DMS153 treated with DMSO at 0.1 percent for 48 hours (cell line): ENCODE data around the gene DEPP1.

Experiments used
- DNase-seq: peaks from one replicate; lab custom pipeline; 2025; ENCODE audit not compliant: unreplicated experiment; lab: John Stamatoyannopoulos, UW

The DEPP1 gene

GRCh38 chr10:44980309-44981171 is 1.9 kb upstream of the DEPP1 start:
- no peak for DNase-seq

GRCh38 chr10:44979281-44980191 is 927 bp upstream of the DEPP1 start:
- DNase-seq, result no peak

- no peak for DNase-seq
Measured at GRCh38 chr10:44978213-44978569, 418 bp downstream of the DEPP1 start.

GRCh38 chr10:44977287-44978212 is 1.1 kb downstream of the DEPP1 start:
- no peak for DNase-seq

GRCh38 chr10:44976352-44977198 is 2.0 kb downstream of the DEPP1 start:
- DNase-seq, result no peak

- peak; percentile 73 for DNase-seq
Measured at GRCh38 chr10:44975431-44976331, 2.9 kb downstream of the DEPP1 start.

- DNase-seq, result peak; percentile 54
Measured at GRCh38 chr10:44974628-44975430, 3.8 kb downstream of the DEPP1 start.

- DNase-seq, result no peak
Measured at GRCh38 chr10:44974082-44974627, 4.5 kb downstream of the DEPP1 start.

- DNase-seq, result no peak
Measured at GRCh38 chr10:44973323-44974081, 5.1 kb downstream of the DEPP1 start.

- no peak for DNase-seq
Measured at GRCh38 chr10:44972874-44973306, 5.7 kb downstream of the DEPP1 start.

GRCh38 chr10:44971935-44972757 is 6.5 kb downstream of the DEPP1 start:
- no peak for DNase-seq

GRCh38 chr10:44971434-44971833 is 7.2 kb downstream of the DEPP1 start:
- DNase-seq, result no peak

- DNase-seq, result no peak
Measured at GRCh38 chr10:44970812-44971395, 7.7 kb downstream of the DEPP1 start.

GRCh38 chr10:44969854-44970253 is 8.8 kb downstream of the DEPP1 start:
- DNase-seq, result no peak

- DNase-seq, result no peak
Measured at GRCh38 chr10:44968500-44969400, 9.9 kb downstream of the DEPP1 start.
